Measurements from ENCODE around the gene BCL6.
A peak's percentile ranks its signal among the peaks of the same experiment; 100 is the strongest.

The BCL6 gene

GRCh38 chr3:187745201-187746058 is at the start of gene BCL6:
BCL6 (minus strand) TSS chr3:187745468; CDS start chr3:187733693, 11,775 bp downstream.
- DNase-seq = peak; percentile 80

GRCh38 chr3:187794731-187795130 is 49.5 kb upstream of the BCL6 start:
- no peak for DNase-seq

DNA sequence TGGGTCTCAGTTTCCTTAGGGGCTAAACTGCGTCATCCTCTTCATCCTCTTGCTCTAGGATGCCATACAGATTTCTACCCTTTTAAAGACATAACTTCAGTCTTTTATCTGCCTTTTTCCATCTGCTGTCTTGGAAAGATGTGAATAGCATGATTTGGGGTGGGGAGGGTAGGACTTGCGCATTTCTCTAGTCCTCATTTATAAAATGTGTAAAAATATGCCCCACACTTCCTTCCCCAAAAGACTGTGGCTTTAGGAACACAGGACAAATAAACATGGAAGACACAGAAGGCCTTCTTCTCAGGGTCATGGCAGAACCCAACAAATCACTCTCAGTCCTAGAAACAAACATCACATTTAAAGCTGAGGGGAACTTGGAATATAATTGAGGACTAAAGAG is 48.4 kb upstream of the BCL6 start:
- DNase-seq = no peak

GRCh38 chr3:187792521-187792920 is 47.3 kb upstream of the BCL6 start:
- no peak for DNase-seq

DNA sequence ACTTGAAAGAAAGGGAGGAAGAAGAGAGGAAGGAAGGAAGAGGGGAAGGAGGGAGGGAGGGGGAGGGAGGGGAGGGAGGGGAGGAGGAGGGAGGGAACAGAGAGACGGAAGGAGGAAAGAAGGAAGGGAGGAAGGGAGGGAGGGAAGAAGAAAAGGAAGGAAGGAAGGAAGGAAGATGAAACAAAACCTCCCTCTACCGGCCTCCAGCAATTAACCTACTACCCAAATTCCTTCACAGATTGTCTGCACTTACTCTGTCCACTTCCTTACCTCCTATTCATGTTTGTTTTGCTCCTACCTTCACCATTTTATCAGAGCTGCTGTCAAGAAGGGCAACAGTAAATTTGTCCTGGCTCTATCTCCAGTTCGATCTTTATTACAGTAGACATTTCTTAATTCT is 44.6 kb upstream of the BCL6 start:
- DNase-seq = no peak

DNA sequence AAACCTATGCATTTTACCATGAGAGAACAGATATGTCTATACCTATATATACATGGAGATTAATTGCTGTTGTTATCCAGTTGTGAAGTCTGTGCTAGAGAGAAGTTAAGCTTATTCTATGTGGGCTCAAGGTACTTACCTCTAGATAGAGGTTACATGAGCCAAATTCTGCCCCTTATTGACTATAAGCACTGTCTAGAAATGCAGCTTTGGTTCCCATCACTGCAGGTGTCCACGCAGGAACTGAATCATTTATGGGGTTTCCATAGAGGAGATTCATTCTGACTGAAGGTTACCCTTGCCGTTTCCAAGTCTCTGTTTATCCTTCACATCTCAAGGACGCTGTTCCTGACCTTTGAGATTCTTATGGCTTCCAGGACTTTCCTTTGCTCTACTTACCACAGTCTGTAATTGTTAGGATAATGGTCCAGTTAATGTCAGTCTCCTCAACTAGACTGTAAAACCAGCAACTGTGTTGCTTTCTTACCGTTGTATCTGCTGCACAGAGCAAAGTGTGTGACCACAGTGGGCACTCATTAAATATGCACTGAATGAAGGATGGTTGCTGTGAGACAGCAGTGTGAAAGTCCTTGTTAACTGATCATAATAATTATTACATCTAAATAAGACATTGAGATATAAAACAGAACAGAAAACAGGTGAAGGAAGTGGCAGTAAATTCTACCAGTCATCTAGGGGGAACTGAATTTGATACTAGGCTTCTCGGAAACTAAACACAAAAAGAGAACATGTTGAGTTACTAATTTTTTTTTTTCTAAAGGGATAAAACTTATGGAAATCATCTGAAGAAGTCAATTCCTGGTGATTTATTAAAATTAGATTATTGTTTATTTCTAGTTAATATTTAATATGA is 44.0 kb upstream of the BCL6 start:
- DNase-seq = no peak

- no peak for DNase-seq
These were observed 37.8 kb upstream of the BCL6 start for GRCh38 chr3:187783098-187783497.

- DNase-seq = no peak
These were observed 36.7 kb upstream of the BCL6 start for GRCh38 chr3:187782006-187782405.

DNA sequence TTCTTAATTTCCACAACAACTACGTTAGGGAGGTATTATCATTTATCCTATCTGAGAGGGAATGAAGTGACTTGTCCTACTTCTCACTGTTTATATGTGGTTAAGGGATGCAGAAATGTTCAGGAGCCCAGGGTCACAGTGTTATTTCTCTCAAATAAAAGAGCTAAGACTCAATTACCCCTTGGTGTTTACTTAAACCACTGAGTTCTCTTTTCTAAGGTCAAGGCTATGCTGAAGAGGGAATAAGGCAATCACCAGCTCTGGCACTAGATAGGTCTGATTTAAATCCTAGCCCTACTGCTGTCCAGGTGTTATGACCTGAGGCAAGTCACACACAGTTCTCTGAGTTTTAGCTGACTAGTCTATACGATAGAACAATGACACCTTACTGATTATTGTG is 35.7 kb upstream of the BCL6 start:
- DNase-seq = no peak

DNA sequence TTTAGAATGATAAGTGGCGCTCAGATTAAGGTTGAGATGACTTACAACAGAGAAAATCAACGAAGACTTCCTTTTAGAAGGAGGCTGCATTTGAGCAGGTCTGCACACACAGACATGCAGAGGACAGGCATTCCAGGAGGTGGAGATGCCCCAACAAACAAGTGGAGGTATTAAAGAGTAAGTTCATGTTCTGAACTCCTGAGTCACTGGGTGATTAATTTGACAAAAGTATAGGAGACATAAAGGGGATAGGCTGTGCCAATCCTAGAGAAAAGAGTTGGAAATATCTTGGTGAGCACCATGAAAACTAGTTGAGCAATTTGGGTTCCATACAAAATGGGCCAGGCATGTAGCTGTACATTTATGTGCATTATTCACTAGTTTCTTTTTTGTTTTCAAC is 33.5 kb upstream of the BCL6 start:
- no peak for DNase-seq

DNA sequence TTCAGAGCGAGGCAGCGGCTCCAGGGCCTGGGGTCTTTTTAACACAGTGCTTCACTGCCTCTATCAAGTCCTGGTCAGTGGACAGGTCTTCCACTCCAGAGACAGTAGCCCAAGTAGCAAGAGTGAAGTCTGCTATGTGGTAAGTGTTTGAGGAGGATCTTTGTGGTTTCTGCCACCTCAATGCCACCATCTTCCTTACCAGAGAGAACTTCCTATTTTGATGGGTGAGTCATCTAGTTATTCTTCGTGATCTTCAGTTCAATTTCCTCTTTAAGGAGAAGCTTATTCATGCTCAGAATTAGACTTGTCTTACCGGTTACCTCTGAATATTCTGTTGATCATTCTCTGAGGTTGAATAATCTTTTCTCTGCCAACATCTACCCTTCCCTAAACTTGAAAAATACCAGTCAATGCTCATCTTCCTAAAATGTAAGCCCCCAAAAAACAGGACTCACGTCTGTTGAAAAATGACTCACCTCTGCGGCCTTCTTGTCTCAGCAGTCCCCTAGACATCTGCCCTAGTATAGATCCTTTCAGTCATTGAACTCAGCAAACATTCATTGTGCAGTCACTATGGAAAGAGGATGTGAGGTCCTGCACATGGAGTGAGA is 32.2 kb upstream of the BCL6 start:
- peak; percentile 37 for DNase-seq

DNA sequence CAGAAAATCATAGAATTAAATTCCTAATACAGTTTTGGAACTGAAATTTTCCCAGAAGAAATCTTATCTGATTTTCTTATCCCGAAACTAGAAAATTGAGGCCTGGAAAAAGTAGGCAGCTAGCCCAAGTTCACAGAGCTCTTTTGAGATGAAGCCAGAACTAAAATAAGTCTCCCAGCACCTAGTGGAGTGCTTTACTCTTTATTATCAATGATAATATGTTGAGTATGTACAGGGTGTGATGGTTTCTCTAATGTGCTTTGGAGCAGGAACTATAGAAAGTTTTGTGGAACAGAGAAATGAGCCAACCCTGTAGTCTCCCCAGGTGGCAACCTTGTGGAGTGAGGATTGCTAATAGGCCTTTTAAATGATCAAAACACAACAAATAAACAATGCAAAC is 30.3 kb upstream of the BCL6 start:
- DNase-seq = no peak

DNA sequence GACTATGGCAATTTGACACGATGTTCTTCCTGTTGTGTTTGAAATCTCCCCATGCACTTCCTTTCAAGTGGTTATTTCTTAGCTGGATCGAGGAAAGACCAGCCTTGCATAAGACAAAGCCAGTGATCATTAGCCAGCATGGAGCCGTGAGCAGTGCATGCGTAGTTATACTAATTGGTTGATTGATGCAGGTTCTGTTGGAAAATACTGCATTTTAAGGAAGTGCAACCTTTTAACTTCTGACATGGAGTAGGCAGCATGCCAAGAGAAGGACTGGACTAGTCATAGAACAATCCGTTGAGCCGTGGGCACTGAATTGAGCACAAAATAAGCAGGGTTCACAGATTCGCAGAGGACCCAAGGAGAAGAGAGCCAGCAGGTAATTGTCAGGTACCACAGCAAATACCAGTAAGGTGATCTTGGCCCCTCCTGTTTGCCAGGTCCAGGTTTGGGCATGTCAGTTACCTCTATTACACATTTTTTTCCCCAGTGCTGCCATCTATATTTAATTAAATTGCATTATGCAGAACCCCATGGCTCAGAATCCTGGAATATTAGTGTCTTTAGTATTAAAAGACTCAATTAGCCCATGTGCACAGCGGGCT is 29.0 kb upstream of the BCL6 start:
- DNase-seq = no peak

GRCh38 chr3:187773233-187774184 is 28.2 kb upstream of the BCL6 start:
- DNase-seq = no peak

DNA sequence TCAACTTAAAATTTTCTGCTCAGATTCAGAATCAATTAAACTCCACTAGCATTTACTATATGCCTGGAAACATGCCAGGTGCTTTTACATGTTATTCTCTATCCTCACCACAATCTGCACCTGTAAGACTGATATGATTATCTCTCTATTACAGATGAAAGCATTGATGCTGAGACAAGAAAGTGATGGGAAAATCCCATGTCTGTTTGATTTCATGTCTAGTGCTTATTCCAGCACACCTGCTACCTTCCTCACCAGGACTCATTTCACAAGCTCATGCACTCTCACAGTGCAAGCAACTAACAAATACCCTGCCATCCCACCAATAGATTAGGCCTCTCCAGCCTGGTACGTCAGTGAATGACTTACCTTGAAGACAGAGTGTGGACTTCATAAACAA is 25.0 kb upstream of the BCL6 start:
- DNase-seq = no peak

DNA sequence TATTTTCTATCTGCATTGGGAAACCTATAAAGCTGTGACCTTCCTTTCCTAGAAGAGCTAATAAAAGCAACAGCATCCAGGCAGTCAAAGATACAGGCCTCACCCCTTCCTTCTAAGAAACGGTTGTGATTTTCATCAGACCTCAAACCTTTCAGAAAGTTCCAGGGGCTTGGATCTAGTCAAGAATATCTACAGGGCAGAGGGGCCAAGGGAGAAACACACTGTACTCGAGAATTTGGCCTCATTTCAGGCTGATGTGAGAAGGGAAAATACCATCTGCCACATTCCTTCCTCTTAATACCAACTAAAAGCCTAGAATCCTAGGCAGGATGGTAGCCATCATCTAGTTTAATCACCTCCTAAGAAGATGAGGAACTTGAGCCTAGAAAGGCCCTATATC is 24.5 kb upstream of the BCL6 start:
- DNase-seq = no peak

DNA sequence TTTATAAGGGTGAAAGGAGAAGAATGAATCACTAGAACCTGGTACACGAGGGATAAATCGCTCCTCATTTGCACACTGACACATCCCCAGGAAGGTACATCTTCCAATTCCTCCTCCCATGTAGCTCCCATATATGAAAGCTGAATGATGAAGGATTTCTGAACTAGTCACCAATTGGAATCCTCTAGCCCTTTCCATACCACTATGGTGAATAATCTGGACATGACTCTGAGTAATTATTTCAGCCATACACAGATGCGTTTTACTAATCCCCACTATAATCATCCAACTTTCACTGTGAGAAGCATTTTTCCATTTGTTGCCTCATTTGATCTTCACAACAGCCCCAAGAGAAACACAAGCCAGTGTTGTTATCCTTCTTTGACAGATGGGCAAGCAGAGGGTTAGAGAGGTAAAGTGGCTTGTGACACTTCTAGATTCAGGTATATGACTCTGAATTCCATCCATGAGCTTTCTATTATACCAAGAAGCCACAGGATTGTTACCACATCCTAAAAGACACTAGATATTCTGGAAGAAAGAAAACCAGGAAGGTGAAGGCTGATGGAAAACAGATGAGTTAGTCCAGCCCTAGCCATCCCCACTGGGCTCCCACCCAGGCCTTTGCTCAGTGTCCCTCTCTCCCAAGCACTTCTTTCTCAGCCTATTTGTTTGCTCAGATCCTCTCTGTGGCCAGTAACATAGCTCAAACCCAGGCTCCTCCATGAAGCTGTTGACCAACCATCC is 22.2 kb upstream of the BCL6 start:
- DNase-seq = no peak

DNA sequence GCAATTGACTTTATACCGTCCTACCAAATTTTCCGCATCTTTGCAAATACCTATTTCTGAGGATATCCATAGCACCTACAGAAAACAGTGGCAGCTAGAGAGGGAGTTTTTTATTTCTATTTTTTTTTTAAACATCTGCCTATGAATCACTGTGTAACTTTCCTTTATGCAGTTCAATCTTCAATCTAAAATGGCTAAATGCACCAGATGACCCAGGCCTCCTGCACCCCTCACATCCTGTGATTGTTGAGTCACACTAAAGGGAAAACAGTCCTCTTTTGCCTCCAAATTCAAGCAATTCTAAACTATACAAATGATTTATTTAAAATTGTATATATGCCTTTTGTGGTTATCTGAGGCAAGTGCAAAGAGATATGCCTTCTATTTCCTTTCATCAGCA is 20.1 kb upstream of the BCL6 start:
- DNase-seq = no peak

DNA sequence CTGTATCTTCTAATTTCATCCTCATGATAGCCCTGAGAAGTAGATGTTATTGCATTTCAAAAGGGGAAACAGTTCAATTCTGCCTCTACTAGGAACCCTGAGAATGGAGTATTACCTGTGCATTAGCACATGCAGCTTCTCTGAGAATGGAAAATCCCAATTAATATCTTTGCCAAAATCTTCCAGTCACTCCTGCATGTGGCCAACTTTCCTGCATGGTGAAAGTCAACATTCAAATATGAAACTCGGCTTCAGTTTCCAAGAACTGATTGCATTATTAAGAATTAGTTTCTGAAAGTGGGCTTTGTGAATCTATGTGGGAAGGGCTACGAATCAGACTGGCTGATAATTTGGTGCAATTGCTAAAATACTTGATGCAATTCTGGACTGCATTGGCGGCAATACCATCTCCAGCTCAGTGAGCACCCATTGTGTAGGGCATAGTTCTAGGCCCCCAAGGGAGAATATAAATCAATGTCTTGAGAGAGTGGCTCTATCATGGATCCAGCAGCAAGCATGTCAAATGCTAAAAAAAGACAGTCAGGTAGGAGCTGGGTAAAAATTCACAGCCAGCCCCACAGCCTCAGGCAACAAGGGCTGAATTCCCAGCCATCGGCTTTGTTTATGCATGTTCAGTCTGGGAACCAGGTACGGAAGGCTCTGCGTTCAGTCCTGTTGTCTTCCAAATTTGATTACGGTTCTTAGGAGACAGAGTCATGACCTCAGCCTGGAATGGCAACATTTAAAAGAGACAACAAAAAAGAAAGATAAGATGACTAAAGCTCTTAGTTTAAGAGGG is 18.8 kb upstream of the BCL6 start:
- no peak for DNase-seq

GRCh38 chr3:187762792-187763191 is 17.5 kb upstream of the BCL6 start:
- no peak for DNase-seq
